Endothelial cell of umbilical vein (primary cell): ENCODE data around the gene ZBTB46. TPM values are rescaled to one million over a fixed set of nuclear protein-coding genes. Genes with fewer than 3 reads are reported as not detected.

Experiments used
- BruUV-seq: library from RNA; stranded (reverse); fragments of 400-500 nt; replicated peaks from 2 replicates; lab custom pipeline; 2021; lab: Mats Ljungman, UMichigan
- CTCF ChIA-PET: fragments of 300-600, 350-600 bp; sonication (Branson Sonifier 250); formaldehyde crosslinking; loops from one replicate; lab custom pipeline; 2021; ENCODE audit warnings: antibody characterized with exemption, inconsistent platforms; lab: Charles Lee
- POLR2A ChIA-PET: fragments of 300-600, 350-600 bp; sonication (Branson Sonifier 250); formaldehyde crosslinking; loops from one replicate; lab custom pipeline; 2021; ENCODE audit warnings: antibody characterized with exemption, inconsistent platforms; lab: Charles Lee
- DNase-seq: peaks from one replicate; pipeline ENCODE4 v3.0.0-alpha.2; 2011; ENCODE audit warnings: low read depth, low spot score
- FAIRE-seq: peaks from 2 replicates; lab custom pipeline; 2011; peaks lifted over from hg19 to GRCh38; lab: Jason Lieb, UNC
- H2AFZ ChIP-seq: 2 replicates; pipeline ENCODE4 v1.6.0; 2012; ENCODE audit warnings: low read depth, low read length, control low read depth, inconsistent platforms
- H3K27ac ChIP-seq: 2 replicates; pipeline ENCODE4 v1.5.1; 2011; ENCODE audit warnings: low read depth, mild to moderate bottlenecking, control low read depth, low read length, moderate library complexity; ENCODE audit not compliant: insufficient read depth
- H3K27me3 ChIP-seq, 2 experiments: 2 replicates each; pipeline versions ENCODE4 v1.6.0 to v1.6.1; 2011; ENCODE audit warnings: low read length in 2 of 2, mixed read lengths in 1 of 2; ENCODE audit not compliant: control insufficient read depth in 2 of 2, insufficient read depth in 2 of 2
- H3K36me3 ChIP-seq, 2 experiments: 2 replicates in 1 of 2; 3 replicates in 1 of 2; pipeline ENCODE4 v1.5.1; 2011; ENCODE audit warnings: low read length in 2 of 2, mild to moderate bottlenecking in 1 of 2, moderate library complexity in 1 of 2; ENCODE audit not compliant: control insufficient read depth in 2 of 2, insufficient read depth in 2 of 2; ENCODE audit errors: extremely low read depth in 1 of 2
- H3K4me1 ChIP-seq: 3 replicates; pipeline ENCODE4 v1.5.1; 2011; ENCODE audit warnings: mild to moderate bottlenecking, low read length; ENCODE audit not compliant: control insufficient read depth, insufficient read depth; ENCODE audit errors: extremely low read depth
- H3K4me2 ChIP-seq: 2 replicates; pipeline ENCODE4 v1.6.1; 2011; ENCODE audit warnings: low read length, control low read depth, mixed read lengths; ENCODE audit not compliant: insufficient read depth
- H3K4me3 ChIP-seq, 3 experiments: fragments of 200-600 bp in 1 of 3; sonication (generic), shearing (Covaris generic) in 1 of 3; replicated peaks in 1 of 3; 2 replicates each; pipeline ENCODE4 v1.5.1; 2011 to 2016; ENCODE audit warnings: control low read depth in 3 of 3, low read length in 3 of 3, mild to moderate bottlenecking in 2 of 3, inconsistent platforms in 1 of 3, low read depth in 1 of 3, moderate library complexity in 1 of 3; ENCODE audit not compliant: insufficient read depth in 1 of 3
- H3K79me2 ChIP-seq: 2 replicates; pipeline ENCODE4 v1.6.0; 2012; ENCODE audit warnings: low read length, inconsistent platforms; ENCODE audit not compliant: control insufficient read depth, insufficient read depth
- H3K9ac ChIP-seq: replicated peaks from 2 replicates; pipeline ENCODE3; 2011; ENCODE audit warnings: low read length, control low read depth; ENCODE audit not compliant: insufficient read depth; ENCODE audit errors: extremely low read depth
- H3K9me1 ChIP-seq: replicated peaks from 3 replicates; pipeline ENCODE4 v1.6.0; 2011; ENCODE audit warnings: mild to moderate bottlenecking, low read length; ENCODE audit not compliant: control insufficient read depth, insufficient read depth; ENCODE audit errors: extremely low read depth
- H3K9me3 ChIP-seq: replicated peaks from 2 replicates; pipeline ENCODE4 v1.5.1; 2012; ENCODE audit warnings: low read length, inconsistent platforms; ENCODE audit not compliant: control insufficient read depth, insufficient read depth
- H4K20me1 ChIP-seq: replicated peaks from 2 replicates; pipeline ENCODE3; 2011; ENCODE audit warnings: mild to moderate bottlenecking, low read length; ENCODE audit not compliant: control insufficient read depth, insufficient read depth; ENCODE audit errors: extremely low read depth
- EZH2 ChIP-seq: IDR thresholded peaks from 2 replicates; pipeline ENCODE4 v1.6.1; 2012; ENCODE audit warnings: borderline replicate concordance, low read depth, mild to moderate bottlenecking, moderate library complexity, low read length, inconsistent platforms; ENCODE audit not compliant: severe bottlenecking
- FOS ChIP-seq: IDR thresholded peaks from 2 replicates; pipeline ENCODE4 v1.6.1; 2011; ENCODE audit warnings: mild to moderate bottlenecking, low read length, moderate library complexity, borderline replicate concordance; ENCODE audit not compliant: insufficient read depth
- GATA2 ChIP-seq: IDR thresholded peaks from 2 replicates; pipeline ENCODE4 v1.7.0; 2011; ENCODE audit warnings: low read depth, mild to moderate bottlenecking, moderate library complexity, mixed read lengths, low read length; ENCODE audit not compliant: insufficient read length, insufficient read depth
- JUN ChIP-seq: IDR thresholded peaks from 2 replicates; pipeline ENCODE4 v1.6.1; 2011; ENCODE audit warnings: borderline replicate concordance, low read depth; ENCODE audit not compliant: insufficient read length, insufficient read depth
- MAX ChIP-seq: IDR thresholded peaks from 2 replicates; pipeline ENCODE4 v1.6.1; 2011; ENCODE audit not compliant: insufficient read depth, insufficient read length
- MYC ChIP-seq: IDR thresholded peaks from one replicate; pipeline ENCODE4 v1.6.1; 2011; ENCODE audit warnings: mild to moderate bottlenecking, low read depth, low read length
- POLR2A ChIP-seq: IDR thresholded peaks from 2 replicates; pipeline ENCODE4 v1.6.1; 2012; ENCODE audit warnings: low read depth, mild to moderate bottlenecking, control low read depth, low read length
- POLR2AphosphoS5 ChIP-seq: IDR thresholded peaks from 2 replicates; pipeline ENCODE4 v1.6.1; 2012; ENCODE audit warnings: low read depth, mild to moderate bottlenecking, control low read depth, low read length, moderate library complexity; ENCODE audit not compliant: insufficient read depth
- dilution Hi-C: fragments of 300-500 bp; cut with MboI; formaldehyde crosslinking; loops from one replicate; pipeline ENCODE4 v1.15.0; 2019; ENCODE audit warnings: low sequenced_read_pairs; ENCODE audit not compliant: extremely low pct_ligation_motif_present
- intact Hi-C: fragments of 100-400 bp; cut with micrococcal nuclease; formaldehyde crosslinking; loops from one replicate; pipeline ENCODE4 v1.10.0; 2022
- polyA plus RNA-seq, 4 experiments: library from polyadenylated mRNA; depleted of rRNA in 3 of 4; stranded (reverse) in 3 of 4; unstranded in 1 of 4; fragments of >200 nt; gene quantifications; 2 replicates each; pipeline versions ENCODE4 v1.2.1 to v1.2.3, GENCODE V29; 2011 to 2012; ENCODE audit warnings: missing spikeins in 1 of 4
- total RNA-seq: library from RNA; stranded (reverse); gene quantifications from 2 replicates; pipeline ENCODE4 v1.2.3, GENCODE V29; 2021
- TF ChIP-seq, protein P1 (sequence below), 2 donors: IDR thresholded peaks; 1 replicate in 1 of 2; 2 replicates in 1 of 2; pipeline ENCODE4 v1.5.1; 2011; ENCODE audit warnings: low read length in 2 of 2, mild to moderate bottlenecking in 2 of 2, moderate library complexity in 2 of 2, control low read depth in 1 of 2, inconsistent platforms in 1 of 2, low read depth in 1 of 2; ENCODE audit not compliant: insufficient read depth in 1 of 2; ENCODE audit errors: extremely low read depth in 1 of 2

ZBTB46 gene
- total and polyA plus RNA-seq, 2 donors (not counting 3 experiments of a cell fraction or from before 2014, with no cell fraction given) = 1.3 to 7.1 TPM

DNA sequence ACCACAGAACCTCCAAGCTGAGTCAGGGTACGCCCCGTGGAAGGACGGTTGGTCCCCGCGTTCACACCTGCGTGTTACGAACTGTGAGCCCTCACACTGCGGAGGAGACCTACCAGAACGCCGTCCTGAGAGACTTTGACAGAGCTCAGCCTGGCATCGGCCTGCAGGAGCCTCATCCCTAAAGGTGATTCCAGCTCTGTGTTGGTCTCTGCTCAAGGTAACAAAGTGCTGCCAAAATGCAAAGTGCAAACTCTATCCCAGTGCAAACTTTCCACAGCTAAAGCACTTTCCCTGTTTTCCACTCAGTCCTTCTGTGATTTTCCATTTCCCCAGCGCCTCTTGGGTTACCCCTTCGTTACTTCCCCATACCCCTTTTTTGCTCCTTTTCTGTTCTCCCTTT, 8.6 kb upstream of the ZBTB46 start:
- FAIRE-seq (no peak), DNase-seq (no peak)
- Histone ChIP-seq H4K20me1 (no peaks in the 10 kb centered on the region), H3K9me3 (no peaks in the 10 kb centered on the region), H3K4me3 (no peak overlapping the region), H2AFZ (no peak overlapping the region), H3K79me2 (no peaks in the 10 kb centered on the region), H3K4me2 (no peak overlapping the region), H3K9me1 (no peaks in the 10 kb centered on the region), H3K9ac (no peak overlapping the region), H3K27me3 (no peaks in the 10 kb centered on the region), H3K4me1 (no peaks in the 10 kb centered on the region), H3K27ac (no peak overlapping the region), H3K36me3 (no peaks in the 10 kb centered on the region)
- POLR2A ChIA-PET = no interaction called here
- BruUV-seq = no TSS peak
- dilution Hi-C loops (no loop called here), intact Hi-C loops (no loop called here)
- no peak for TF ChIP-seq FOS
- TF ChIP-seq EZH2 = no peak
- no peak for TF ChIP-seq POLR2AphosphoS5
- no peak for TF ChIP-seq GATA2
- TF ChIP-seq POLR2A = no peak
- TF ChIP-seq MAX = no peak
- TF ChIP-seq, protein P1, sequence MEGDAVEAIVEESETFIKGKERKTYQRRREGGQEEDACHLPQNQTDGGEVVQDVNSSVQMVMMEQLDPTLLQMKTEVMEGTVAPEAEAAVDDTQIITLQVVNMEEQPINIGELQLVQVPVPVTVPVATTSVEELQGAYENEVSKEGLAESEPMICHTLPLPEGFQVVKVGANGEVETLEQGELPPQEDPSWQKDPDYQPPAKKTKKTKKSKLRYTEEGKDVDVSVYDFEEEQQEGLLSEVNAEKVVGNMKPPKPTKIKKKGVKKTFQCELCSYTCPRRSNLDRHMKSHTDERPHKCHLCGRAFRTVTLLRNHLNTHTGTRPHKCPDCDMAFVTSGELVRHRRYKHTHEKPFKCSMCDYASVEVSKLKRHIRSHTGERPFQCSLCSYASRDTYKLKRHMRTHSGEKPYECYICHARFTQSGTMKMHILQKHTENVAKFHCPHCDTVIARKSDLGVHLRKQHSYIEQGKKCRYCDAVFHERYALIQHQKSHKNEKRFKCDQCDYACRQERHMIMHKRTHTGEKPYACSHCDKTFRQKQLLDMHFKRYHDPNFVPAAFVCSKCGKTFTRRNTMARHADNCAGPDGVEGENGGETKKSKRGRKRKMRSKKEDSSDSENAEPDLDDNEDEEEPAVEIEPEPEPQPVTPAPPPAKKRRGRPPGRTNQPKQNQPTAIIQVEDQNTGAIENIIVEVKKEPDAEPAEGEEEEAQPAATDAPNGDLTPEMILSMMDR (IDR thresholded peaks at IDR 0.05; ENCODE audit: extremely low read depth in 1 of 2, insufficient read depth in 1 of 2, low read depth in 1 of 2, low read length in 2 of 2) = no peak
- TF ChIP-seq JUN = no peak
- no peak for TF ChIP-seq MYC
- CTCF ChIA-PET = interaction anchor here (0.7 to 1.4 kb wide), 2 partner anchors 19 to 302 kb away, joined by 3 to 5 read pairs; partner anchors contain the start of gene PTK6
